ENCODE data around the gene GPR85.

The GPR85 gene, protein sequence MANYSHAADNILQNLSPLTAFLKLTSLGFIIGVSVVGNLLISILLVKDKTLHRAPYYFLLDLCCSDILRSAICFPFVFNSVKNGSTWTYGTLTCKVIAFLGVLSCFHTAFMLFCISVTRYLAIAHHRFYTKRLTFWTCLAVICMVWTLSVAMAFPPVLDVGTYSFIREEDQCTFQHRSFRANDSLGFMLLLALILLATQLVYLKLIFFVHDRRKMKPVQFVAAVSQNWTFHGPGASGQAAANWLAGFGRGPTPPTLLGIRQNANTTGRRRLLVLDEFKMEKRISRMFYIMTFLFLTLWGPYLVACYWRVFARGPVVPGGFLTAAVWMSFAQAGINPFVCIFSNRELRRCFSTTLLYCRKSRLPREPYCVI

DNA sequence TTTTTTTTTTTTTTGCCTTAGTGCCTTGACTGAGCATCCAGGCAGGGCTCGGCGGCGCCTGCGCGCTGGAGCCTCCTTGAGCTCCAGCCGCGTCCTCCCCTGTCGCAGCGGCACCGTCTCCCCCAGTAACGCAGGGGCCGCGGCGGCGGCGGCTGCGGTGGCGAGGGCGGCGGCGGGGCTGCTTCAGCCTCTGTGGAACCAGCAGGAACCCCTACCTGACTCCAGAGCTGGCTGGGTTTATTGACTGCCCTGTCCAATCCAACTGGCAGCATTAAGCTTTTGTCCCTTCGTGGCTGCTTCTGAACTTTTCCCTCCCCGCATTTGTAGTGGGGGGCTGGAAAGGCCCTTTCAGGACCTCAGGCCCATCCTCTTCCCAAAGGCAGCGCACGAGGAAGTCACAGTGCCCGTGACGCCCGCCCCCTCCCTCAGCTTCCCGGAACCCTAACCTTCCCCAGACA is at the start of gene GPR85:
Gene GPR85 (minus strand): TSS at position 397 of the 458 bp plus-strand sequence. CDS start 2,106 bp downstream, outside the sequence.
- Histone ChIP-seq H3K9me3 (no peaks in the 10 kb centered on the region), H3K4me1 (ENCODE audit: control insufficient read depth in 1 of 2, insufficient read depth in 1 of 2, low read depth in 1 of 2, low read length in 1 of 2) (no peaks in the 10 kb centered on the region), H3K27me3 (peaks cover 56% of the 10 kb centered on the region), H3K4me3 (ENCODE audit: low read depth in 1 of 2, low read length in 1 of 2) (no peak within 1 kb of the TSS), H3K36me3 (no peaks in the 10 kb centered on the region), H3K27ac (no peak within 1 kb of the TSS)
- TF ChIP-seq, protein P1, sequence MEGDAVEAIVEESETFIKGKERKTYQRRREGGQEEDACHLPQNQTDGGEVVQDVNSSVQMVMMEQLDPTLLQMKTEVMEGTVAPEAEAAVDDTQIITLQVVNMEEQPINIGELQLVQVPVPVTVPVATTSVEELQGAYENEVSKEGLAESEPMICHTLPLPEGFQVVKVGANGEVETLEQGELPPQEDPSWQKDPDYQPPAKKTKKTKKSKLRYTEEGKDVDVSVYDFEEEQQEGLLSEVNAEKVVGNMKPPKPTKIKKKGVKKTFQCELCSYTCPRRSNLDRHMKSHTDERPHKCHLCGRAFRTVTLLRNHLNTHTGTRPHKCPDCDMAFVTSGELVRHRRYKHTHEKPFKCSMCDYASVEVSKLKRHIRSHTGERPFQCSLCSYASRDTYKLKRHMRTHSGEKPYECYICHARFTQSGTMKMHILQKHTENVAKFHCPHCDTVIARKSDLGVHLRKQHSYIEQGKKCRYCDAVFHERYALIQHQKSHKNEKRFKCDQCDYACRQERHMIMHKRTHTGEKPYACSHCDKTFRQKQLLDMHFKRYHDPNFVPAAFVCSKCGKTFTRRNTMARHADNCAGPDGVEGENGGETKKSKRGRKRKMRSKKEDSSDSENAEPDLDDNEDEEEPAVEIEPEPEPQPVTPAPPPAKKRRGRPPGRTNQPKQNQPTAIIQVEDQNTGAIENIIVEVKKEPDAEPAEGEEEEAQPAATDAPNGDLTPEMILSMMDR (IDR thresholded peaks at IDR 0.05), result no peak

DNA sequence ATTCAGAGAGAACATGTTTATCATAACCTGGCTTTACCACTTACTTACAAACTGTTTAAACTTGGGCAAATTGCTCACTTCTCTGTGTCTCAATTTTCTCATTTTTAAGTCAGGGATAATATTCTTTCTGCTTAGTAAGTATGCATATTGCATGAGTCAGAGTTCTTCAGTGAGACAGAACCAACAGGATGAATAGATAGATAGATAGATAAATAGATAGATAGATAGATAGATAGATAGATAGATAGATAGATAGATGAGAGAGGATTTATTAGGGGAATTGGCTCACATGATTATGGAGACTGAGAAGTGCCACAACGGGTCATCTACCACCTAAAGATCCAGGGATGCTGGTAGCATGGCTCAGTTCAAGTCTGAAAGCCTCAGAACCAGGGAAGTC is 47.4 kb upstream of the GPR85 start:
- Histone ChIP-seq H3K4me3 (ENCODE audit: low read depth in 1 of 2, low read length in 1 of 2) (no peak overlapping the region), H3K27me3 (no peaks in the 10 kb centered on the region), H3K27ac (no peak overlapping the region), H3K9me3 (no peaks in the 10 kb centered on the region), H3K36me3 (no peaks in the 10 kb centered on the region), H3K4me1 (ENCODE audit: control insufficient read depth in 1 of 2, insufficient read depth in 1 of 2, low read depth in 1 of 2, low read length in 1 of 2) (no peaks in the 10 kb centered on the region)
- TF ChIP-seq, protein P1 (IDR thresholded peaks at IDR 0.05), result no peak

- H3K9me3 ChIP-seq, result no peaks in the 10 kb centered on the region
- TF ChIP-seq, protein P1 (IDR thresholded peaks at IDR 0.05), result no peak
- no peak overlapping the region for H3K4me3 ChIP-seq (ENCODE audit: low read depth in 1 of 2, low read length in 1 of 2)
- H3K36me3 ChIP-seq, result no peaks in the 10 kb centered on the region
- H3K27ac ChIP-seq, result no peak overlapping the region
- H3K27me3 ChIP-seq, result no peaks in the 10 kb centered on the region
- H3K4me1 ChIP-seq (ENCODE audit: control insufficient read depth in 1 of 2, insufficient read depth in 1 of 2, low read depth in 1 of 2, low read length in 1 of 2), result no peaks in the 10 kb centered on the region
Observed at GRCh38 chr7:113131367-113131766, 44.7 kb upstream of the GPR85 start.

GRCh38 chr7:113128031-113128430 is 41.4 kb upstream of the GPR85 start:
- TF ChIP-seq, protein P1 (IDR thresholded peaks at IDR 0.05), result no peak
- Histone ChIP-seq H3K27ac (no peak overlapping the region), H3K27me3 (no peaks in the 10 kb centered on the region), H3K4me3 (ENCODE audit: low read depth in 1 of 2, low read length in 1 of 2) (no peak overlapping the region), H3K36me3 (no peaks in the 10 kb centered on the region), H3K4me1 (ENCODE audit: control insufficient read depth in 1 of 2, insufficient read depth in 1 of 2, low read depth in 1 of 2, low read length in 1 of 2) (no peaks in the 10 kb centered on the region), H3K9me3 (no peaks in the 10 kb centered on the region)

DNA sequence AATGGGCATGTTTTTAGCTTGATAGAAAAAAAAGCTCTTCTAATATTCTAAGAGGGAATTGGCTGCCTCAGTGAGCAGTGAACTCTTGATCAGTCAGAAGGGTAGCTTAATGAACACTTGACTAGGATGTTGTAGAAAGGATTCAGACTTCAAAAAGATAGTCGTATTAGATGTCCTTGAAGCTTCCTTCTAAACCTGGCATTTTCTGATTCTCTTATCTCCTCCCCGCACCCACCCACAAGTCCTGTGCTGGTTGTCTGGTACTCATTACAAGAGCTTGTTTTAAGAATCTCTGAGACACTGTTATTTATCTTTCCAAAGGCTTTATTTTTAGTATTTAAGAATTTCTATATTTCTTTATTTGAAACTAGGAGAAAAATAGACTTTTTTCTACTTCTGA is 39.1 kb upstream of the GPR85 start:
- Histone ChIP-seq H3K4me3 (ENCODE audit: low read depth in 1 of 2, low read length in 1 of 2) (no peak overlapping the region), H3K27me3 (no peaks in the 10 kb centered on the region), H3K4me1 (ENCODE audit: control insufficient read depth in 1 of 2, insufficient read depth in 1 of 2, low read depth in 1 of 2, low read length in 1 of 2) (no peaks in the 10 kb centered on the region), H3K9me3 (no peaks in the 10 kb centered on the region), H3K27ac (no peak overlapping the region), H3K36me3 (no peaks in the 10 kb centered on the region)
- TF ChIP-seq, protein P1 (IDR thresholded peaks at IDR 0.05), result no peak
